ENCODE measurements around the gene USP14.

DNA sequence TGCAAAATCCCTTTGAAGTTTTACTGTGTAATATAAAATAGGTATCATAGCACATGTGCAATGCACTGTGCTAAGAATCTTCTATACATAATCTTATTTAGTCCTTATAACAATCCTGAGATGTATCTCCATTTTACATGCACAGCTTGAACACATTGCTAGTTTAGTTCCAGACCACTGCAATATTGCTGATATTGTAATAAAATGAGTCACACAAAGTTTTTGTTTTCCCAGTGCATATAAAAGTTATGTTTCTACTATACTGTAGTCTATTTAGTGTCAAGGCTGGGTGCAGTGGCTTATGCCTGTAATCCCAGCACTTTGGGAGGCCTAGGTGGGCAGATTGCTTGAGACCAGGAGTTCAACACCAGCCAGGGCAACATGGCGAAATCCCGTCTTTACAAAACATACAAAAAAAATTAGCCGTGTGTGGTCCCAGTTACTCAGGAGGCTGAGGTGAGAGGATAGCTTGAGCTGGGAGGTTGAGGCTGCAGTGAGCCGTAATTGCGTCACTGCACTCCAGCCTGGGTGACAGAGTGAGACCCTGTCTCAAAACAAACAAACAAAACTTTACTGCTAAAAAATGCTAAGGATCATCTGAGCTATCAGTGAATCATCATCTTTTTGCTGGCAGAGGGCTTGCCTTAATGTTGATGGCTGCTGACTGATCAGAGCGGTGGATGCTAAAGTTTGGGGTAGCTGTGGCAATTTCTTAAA lies 1.7 kb upstream of the USP14 start:
- TF ChIP-seq, protein P1, sequence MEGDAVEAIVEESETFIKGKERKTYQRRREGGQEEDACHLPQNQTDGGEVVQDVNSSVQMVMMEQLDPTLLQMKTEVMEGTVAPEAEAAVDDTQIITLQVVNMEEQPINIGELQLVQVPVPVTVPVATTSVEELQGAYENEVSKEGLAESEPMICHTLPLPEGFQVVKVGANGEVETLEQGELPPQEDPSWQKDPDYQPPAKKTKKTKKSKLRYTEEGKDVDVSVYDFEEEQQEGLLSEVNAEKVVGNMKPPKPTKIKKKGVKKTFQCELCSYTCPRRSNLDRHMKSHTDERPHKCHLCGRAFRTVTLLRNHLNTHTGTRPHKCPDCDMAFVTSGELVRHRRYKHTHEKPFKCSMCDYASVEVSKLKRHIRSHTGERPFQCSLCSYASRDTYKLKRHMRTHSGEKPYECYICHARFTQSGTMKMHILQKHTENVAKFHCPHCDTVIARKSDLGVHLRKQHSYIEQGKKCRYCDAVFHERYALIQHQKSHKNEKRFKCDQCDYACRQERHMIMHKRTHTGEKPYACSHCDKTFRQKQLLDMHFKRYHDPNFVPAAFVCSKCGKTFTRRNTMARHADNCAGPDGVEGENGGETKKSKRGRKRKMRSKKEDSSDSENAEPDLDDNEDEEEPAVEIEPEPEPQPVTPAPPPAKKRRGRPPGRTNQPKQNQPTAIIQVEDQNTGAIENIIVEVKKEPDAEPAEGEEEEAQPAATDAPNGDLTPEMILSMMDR (IDR thresholded peaks at IDR 0.05) = no peak
- no peak for TF ChIP-seq POLR2A (IDR thresholded peaks at IDR 0.05)
- TF ChIP-seq EP300 (IDR thresholded peaks at IDR 0.05) = no peak

Data from upper lobe of left lung (tissue), 4 donors.